Nephron (organoid): ENCODE data around the gene MYCBPAP.

ENCODE experiments used
- H3K27ac Mint-ChIP-seq, 3 experiments: 2 replicates each; pipeline ENCODE4 v1.8.0; 2020; ENCODE audit warnings: mixed read lengths in 3 of 3, mild to moderate bottlenecking in 2 of 3, moderate library complexity in 1 of 3
- H3K27me3 Mint-ChIP-seq: 2 replicates; pipeline ENCODE4 v1.8.0; 2021; ENCODE audit warnings: low read depth, mild to moderate bottlenecking, moderate library complexity, mixed read lengths
- H3K36me3 Mint-ChIP-seq: 2 replicates; pipeline ENCODE4 v1.8.0; 2020; ENCODE audit warnings: low read depth, mixed read lengths
- H3K4me1 Mint-ChIP-seq: 2 replicates; pipeline ENCODE4 v1.8.0; 2020; ENCODE audit warnings: mixed read lengths
- H3K4me3 Mint-ChIP-seq, 3 experiments: 2 replicates each; pipeline ENCODE4 v1.8.0; 2020; ENCODE audit warnings: mild to moderate bottlenecking in 3 of 3, mixed read lengths in 3 of 3, moderate library complexity in 2 of 3
- H3K9me3 Mint-ChIP-seq: 2 replicates; pipeline ENCODE4 v1.8.0; 2020; ENCODE audit warnings: mixed read lengths
- TF ChIP-seq, protein P1 (sequence below), 3 experiments: fragments of 200-600 bp; sonication (generic); IDR thresholded peaks; one replicate each; pipeline ENCODE4 v1.5.0; 2021; ENCODE audit warnings: antibody characterized with exemption in 3 of 3; ENCODE audit not compliant: unreplicated experiment in 3 of 3

Gene MYCBPAP

DNA sequence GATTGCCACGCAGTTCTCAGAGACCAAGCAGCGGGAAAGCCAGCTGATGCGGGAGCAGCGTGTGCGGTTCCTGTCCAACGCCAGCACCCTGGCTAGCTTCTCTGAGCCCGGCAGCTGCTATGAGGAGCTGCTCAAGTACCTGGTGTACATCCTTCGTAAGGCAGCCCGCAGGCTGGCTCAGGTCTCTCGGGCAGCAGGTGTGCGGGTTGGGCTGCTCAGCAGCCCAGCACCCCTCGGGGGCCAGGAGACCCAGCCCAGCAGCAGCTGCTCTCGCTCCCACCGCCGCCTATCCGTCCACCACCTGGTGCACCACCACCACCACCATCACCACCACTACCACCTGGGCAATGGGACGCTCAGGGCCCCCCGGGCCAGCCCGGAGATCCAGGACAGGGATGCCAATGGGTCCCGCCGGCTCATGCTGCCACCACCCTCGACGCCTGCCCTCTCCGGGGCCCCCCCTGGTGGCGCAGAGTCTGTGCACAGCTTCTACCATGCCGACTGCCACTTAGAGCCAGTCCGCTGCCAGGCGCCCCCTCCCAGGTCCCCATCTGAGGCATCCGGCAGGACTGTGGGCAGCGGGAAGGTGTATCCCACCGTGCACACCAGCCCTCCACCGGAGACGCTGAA, 67.5 kb downstream of the MYCBPAP start:
- Mint-ChIP-seq H3K4me3 (no peak overlapping the region), H3K9me3 (no peaks in the 10 kb centered on the region), H3K27me3 (peaks cover 5% of the 10 kb centered on the region), H3K36me3 (peaks cover 39% of the 10 kb centered on the region), H3K4me1 (no peaks in the 10 kb centered on the region), H3K27ac (no peak overlapping the region)
- TF ChIP-seq, protein P1, sequence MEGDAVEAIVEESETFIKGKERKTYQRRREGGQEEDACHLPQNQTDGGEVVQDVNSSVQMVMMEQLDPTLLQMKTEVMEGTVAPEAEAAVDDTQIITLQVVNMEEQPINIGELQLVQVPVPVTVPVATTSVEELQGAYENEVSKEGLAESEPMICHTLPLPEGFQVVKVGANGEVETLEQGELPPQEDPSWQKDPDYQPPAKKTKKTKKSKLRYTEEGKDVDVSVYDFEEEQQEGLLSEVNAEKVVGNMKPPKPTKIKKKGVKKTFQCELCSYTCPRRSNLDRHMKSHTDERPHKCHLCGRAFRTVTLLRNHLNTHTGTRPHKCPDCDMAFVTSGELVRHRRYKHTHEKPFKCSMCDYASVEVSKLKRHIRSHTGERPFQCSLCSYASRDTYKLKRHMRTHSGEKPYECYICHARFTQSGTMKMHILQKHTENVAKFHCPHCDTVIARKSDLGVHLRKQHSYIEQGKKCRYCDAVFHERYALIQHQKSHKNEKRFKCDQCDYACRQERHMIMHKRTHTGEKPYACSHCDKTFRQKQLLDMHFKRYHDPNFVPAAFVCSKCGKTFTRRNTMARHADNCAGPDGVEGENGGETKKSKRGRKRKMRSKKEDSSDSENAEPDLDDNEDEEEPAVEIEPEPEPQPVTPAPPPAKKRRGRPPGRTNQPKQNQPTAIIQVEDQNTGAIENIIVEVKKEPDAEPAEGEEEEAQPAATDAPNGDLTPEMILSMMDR (IDR thresholded peaks at IDR 0.05; ENCODE audit: unreplicated experiment in 3 of 3) = no peak

DNA sequence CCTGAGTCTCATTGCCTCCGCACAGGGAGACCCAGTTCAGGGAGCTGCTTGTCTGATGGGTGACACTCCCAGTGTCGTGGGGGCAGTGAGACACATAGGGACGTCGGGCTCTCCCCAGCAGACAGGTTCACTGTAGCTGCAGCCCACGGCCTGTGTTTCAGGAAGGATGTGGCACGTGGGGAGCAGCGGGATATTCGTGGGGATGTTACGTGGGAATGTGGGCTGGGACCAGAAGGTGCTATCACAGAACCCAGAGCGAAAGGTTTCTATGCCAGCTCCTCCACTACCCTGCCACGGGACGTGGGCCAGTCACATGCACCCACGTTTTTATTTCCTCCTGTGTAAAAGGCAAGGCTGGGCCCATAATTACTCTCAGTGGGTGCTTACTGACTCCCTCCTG, 68.6 kb downstream of the MYCBPAP start:
- peaks cover 2% of the 10 kb centered on the region for H3K4me1 Mint-ChIP-seq
- TF ChIP-seq, protein P1 (IDR thresholded peaks at IDR 0.05; ENCODE audit: unreplicated experiment in 3 of 3) = no peak
- no peak overlapping the region for H3K27ac Mint-ChIP-seq
- H3K36me3 Mint-ChIP-seq = peaks cover 40% of the 10 kb centered on the region
- H3K27me3 Mint-ChIP-seq = peaks cover 5% of the 10 kb centered on the region
- H3K4me3 Mint-ChIP-seq = no peak overlapping the region
- H3K9me3 Mint-ChIP-seq = no peaks in the 10 kb centered on the region

DNA sequence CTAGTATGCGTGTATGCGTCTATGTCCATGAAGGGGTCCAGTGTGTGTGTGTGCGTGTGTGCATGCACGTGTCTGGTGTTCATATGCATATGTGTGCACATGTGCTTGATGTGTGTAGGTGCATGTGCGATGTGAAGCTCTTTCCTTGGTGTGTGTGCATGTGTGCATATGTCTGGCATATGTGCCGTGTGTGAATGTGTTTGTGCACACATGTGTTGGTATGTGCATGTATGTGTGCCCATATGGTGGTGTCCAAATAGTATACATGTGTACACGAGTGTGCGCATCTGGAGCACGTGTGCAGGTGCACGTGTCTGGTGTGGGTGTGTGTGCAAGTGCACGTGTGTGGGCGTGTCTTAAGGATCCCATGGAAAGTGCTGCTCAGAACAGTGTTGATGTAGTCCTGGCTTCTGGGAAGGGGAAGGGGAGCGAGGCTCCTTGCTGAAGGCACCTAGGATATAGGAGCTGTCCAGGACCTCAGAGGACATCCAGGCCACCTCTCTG, 69.3 kb downstream of the MYCBPAP start:
- H3K4me1 Mint-ChIP-seq = peaks cover 8% of the 10 kb centered on the region
- peaks cover 44% of the 10 kb centered on the region for H3K36me3 Mint-ChIP-seq
- TF ChIP-seq, protein P1 (IDR thresholded peaks at IDR 0.05; ENCODE audit: unreplicated experiment in 3 of 3) = no peak
- H3K9me3 Mint-ChIP-seq = no peaks in the 10 kb centered on the region
- H3K27ac Mint-ChIP-seq = no peak overlapping the region
- H3K4me3 Mint-ChIP-seq = no peak overlapping the region
- peaks cover 5% of the 10 kb centered on the region for H3K27me3 Mint-ChIP-seq

DNA sequence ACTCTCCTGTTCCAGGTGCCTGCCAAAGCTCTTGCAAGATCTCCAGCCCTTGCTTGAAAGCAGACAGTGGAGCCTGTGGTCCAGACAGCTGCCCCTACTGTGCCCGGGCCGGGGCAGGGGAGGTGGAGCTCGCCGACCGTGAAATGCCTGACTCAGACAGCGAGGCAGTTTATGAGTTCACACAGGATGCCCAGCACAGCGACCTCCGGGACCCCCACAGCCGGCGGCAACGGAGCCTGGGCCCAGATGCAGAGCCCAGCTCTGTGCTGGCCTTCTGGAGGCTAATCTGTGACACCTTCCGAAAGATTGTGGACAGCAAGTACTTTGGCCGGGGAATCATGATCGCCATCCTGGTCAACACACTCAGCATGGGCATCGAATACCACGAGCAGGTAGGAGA, 69.9 kb downstream of the MYCBPAP start:
- peaks cover 43% of the 10 kb centered on the region for H3K36me3 Mint-ChIP-seq
- H3K27ac Mint-ChIP-seq = no peak overlapping the region
- no peak overlapping the region for H3K4me3 Mint-ChIP-seq
- TF ChIP-seq, protein P1 (IDR thresholded peaks at IDR 0.05; ENCODE audit: unreplicated experiment in 3 of 3) = no peak
- H3K4me1 Mint-ChIP-seq = peaks cover 15% of the 10 kb centered on the region
- H3K27me3 Mint-ChIP-seq = peaks cover 8% of the 10 kb centered on the region
- no peaks in the 10 kb centered on the region for H3K9me3 Mint-ChIP-seq

DNA sequence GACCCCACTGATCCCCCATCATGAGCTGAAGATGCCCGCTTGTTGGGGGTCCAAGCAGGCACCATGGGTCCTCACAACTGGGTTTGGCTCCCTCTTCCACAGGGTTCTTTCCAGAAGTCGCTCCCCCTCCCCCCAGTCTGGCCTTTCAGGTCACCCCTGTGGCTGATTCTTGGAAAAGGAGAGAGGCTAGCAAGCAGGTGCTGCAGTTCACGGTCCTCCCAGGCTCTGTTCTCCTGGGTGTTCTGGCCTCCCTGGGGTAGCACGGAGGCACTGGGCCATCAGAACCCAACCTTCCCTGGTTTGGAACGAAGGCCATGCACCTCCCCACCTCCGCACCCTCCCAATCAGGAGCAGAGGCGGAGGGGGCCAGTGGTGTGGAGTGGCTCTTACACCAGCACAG, 71.2 kb downstream of the MYCBPAP start:
- Mint-ChIP-seq H3K9me3 (no peaks in the 10 kb centered on the region), H3K27me3 (peaks cover 12% of the 10 kb centered on the region), H3K4me3 (no peak overlapping the region), H3K27ac (no peak overlapping the region), H3K36me3 (peaks cover 34% of the 10 kb centered on the region), H3K4me1 (peaks cover 27% of the 10 kb centered on the region)
- TF ChIP-seq, protein P1 (IDR thresholded peaks at IDR 0.05; ENCODE audit: unreplicated experiment in 3 of 3) = no peak

DNA sequence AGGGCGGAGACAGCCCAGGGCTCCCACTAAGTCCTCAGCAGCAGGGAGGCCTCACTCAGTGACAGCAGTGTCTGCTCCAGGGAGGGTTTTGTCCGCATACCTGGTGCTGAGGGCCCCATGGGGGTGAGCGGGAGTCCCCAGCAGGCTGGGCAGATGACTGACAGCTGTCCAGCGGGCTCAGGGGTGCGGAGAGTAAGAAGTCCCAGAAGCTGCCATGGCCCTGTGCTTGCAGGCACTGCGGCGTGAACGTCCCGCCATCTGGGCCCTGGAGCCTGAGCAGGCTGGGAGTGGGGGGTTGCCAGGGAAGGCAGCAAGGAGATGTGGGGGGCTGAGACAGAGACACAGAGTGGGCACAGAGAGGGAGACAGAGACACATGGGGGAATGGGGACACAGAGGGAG, 72.4 kb downstream of the MYCBPAP start:
- Mint-ChIP-seq H3K36me3 (peaks cover 30% of the 10 kb centered on the region), H3K4me3 (no peak overlapping the region), H3K27me3 (peaks cover 12% of the 10 kb centered on the region), H3K4me1 (peaks cover 34% of the 10 kb centered on the region), H3K27ac (no peak overlapping the region), H3K9me3 (no peaks in the 10 kb centered on the region)
- TF ChIP-seq, protein P1 (IDR thresholded peaks at IDR 0.05; ENCODE audit: unreplicated experiment in 3 of 3) = no peak
